Mesendoderm (in vitro differentiated cells): Measurements from ENCODE around the gene ZNF844.
"Not testable (repeated sequence)": the region's sequence is repeated elsewhere in the genome, so short reads cannot be mapped to it uniquely, and the experiment has no call there.

ENCODE experiments used
- DNase-seq: peaks from one replicate; pipeline ENCODE4 v3.0.0; 2013
- H2AK5ac ChIP-seq: 2 replicates; pipeline ENCODE4 v1.6.1; 2013; ENCODE audit warnings: low read length, inconsistent platforms
- H2BK120ac ChIP-seq: 2 replicates; pipeline ENCODE4 v1.6.1; 2013; ENCODE audit warnings: low read depth, mild to moderate bottlenecking, low read length, moderate library complexity, mixed read lengths
- H2BK15ac ChIP-seq: replicated peaks from 2 replicates; pipeline ENCODE4 v1.6.1; 2013; ENCODE audit warnings: low read depth, mild to moderate bottlenecking, moderate library complexity
- H2BK5ac ChIP-seq: 2 replicates; pipeline ENCODE4 v1.6.1; 2013; ENCODE audit warnings: low read length, inconsistent platforms
- H3K18ac ChIP-seq: 2 replicates; pipeline ENCODE4 v1.6.1; 2013; ENCODE audit warnings: mild to moderate bottlenecking, low read length, mixed read lengths
- H3K23ac ChIP-seq: one replicate; pipeline ENCODE4 v1.6.1; 2013; ENCODE audit warnings: low read length
- H3K27ac ChIP-seq: 2 replicates; pipeline ENCODE4 v1.5.1; 2013; ENCODE audit warnings: low read depth, mild to moderate bottlenecking, inconsistent platforms, low read length, moderate library complexity
- H3K27me3 ChIP-seq: 2 replicates; pipeline ENCODE4 v1.6.1; 2013; ENCODE audit warnings: low read length, control low read depth, mild to moderate bottlenecking, inconsistent platforms; ENCODE audit not compliant: insufficient read depth, poor library complexity
- H3K36me3 ChIP-seq: 2 replicates; pipeline ENCODE4 v1.6.1; 2013; ENCODE audit warnings: low read length, inconsistent platforms; ENCODE audit not compliant: control insufficient read depth, insufficient read depth
- H3K4ac ChIP-seq: one replicate; pipeline ENCODE4 v1.6.1; 2013; ENCODE audit warnings: low read depth, mild to moderate bottlenecking, low read length, moderate library complexity
- H3K4me1 ChIP-seq: 2 replicates; pipeline ENCODE4 v1.6.1; 2013; ENCODE audit warnings: low read depth, low read length, inconsistent platforms; ENCODE audit not compliant: control insufficient read depth
- H3K4me2 ChIP-seq: 2 replicates; pipeline ENCODE4 v1.6.1; 2013; ENCODE audit warnings: low read length
- H3K4me3 ChIP-seq: 2 replicates; pipeline ENCODE4 v1.5.1; 2013; ENCODE audit warnings: mild to moderate bottlenecking, low read length
- H3K56ac ChIP-seq: one replicate; pipeline ENCODE4 v1.6.1; 2013; ENCODE audit warnings: low read length
- H3K79me1 ChIP-seq: 2 replicates; pipeline ENCODE4 v1.6.1; 2013; ENCODE audit warnings: low read length, inconsistent platforms
- H3K79me2 ChIP-seq: 2 replicates; pipeline ENCODE4 v1.6.1; 2013; ENCODE audit warnings: mild to moderate bottlenecking, low read length; ENCODE audit not compliant: control insufficient read depth, insufficient read depth
- H3K9ac ChIP-seq: 2 replicates; pipeline ENCODE4 v1.6.1; 2013; ENCODE audit warnings: low read length, inconsistent platforms
- H4K5ac ChIP-seq: one replicate; pipeline ENCODE4 v1.6.1; 2013; ENCODE audit warnings: low read length
- H4K8ac ChIP-seq: one replicate; pipeline ENCODE4 v1.6.1; 2013; ENCODE audit warnings: low read depth, mild to moderate bottlenecking, control low read depth, low read length, moderate library complexity
- WGBS: extraction: QIAGEN DNeasy Blood & Tissue Kit; methylation state at CpG from one replicate; pipeline ENCODE4 v1.1.7; 2013; ENCODE audit warnings: low lambda C conversion rate, missing lambda C conversion rate; ENCODE audit not compliant: insufficient coverage; ENCODE audit errors: extremely low coverage; 5-methylcytosine and 5-hydroxymethylcytosine counted together

Gene ZNF844

DNA sequence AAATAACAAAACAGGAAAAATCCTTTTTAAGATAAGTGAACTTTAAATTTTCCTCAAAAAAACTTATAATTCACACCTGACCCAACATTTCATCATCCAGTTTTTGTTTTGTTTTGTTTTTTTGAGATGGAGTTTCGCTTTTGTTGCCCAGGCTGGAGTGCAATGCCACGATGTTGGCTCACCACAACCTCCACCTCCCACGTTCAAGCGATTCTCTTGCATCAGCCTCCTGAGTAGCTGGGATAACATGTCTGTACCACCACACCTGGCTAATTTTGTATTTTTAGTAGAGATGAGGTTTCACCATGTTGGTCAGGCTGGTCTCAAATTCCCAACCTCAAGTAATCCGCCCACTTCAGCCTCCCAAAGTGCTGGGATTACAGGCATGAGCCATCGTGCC is 18.8 kb downstream of the ZNF844 start:
- no CpG with 5 or more reads among the region's 6 CpGs for WGBS
- H3K79me1 ChIP-seq, H3K9ac ChIP-seq, H2AK5ac ChIP-seq, H3K79me2 ChIP-seq, H3K4me2 ChIP-seq, H3K27me3 ChIP-seq, H2BK120ac ChIP-seq, H3K27ac ChIP-seq, H3K4ac ChIP-seq, H3K36me3 ChIP-seq, H3K56ac ChIP-seq, H3K4me1 ChIP-seq, DNase-seq, H4K5ac ChIP-seq, H2BK5ac ChIP-seq, H3K23ac ChIP-seq, H2BK15ac ChIP-seq, H4K8ac ChIP-seq, H3K4me3 ChIP-seq, H3K18ac ChIP-seq: not testable (repeated sequence)

DNA sequence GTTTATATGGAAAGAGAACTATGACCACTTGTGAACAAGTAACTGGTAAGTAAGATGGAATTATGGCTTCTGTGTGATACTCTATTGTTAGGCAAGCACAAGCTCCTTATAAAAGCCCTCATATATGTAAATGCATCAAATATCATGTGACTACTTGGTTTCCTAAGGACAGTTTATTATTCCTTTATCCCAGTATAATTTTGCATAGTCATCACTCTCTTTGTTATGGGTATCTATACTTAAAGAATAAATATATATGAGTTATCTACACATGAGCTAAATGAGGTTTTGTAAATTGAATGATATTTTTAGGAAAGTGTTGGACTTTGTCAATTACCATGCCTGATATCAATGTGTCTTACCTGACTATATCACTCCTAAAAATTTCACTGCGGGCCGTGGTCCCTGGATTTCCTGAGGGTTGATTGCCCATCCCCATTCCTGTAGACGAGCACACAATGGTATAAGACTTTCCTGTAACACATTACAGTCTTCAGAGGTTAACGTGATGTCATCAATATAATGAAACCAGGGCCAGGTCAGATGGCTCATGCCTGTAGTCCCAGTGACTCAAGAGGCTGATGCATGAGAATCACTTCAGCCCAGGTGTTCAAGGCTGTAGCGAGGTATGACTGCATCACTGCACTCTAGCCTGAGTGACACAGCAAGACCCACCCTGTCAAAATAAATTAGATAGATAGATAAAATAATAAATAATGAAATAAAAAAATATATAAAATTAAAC is 20.7 kb downstream of the ZNF844 start:
- H3K36me3 ChIP-seq, result no peaks in the 10 kb centered on the region
- no peak overlapping the region for H3K9ac ChIP-seq
- no CpG with 5 or more reads among the region's 5 CpGs for WGBS
- no peak overlapping the region for H2AK5ac ChIP-seq
- H3K79me2 ChIP-seq, result no peaks in the 10 kb centered on the region
- no peak overlapping the region for H4K5ac ChIP-seq
- no peaks in the 10 kb centered on the region for H3K27me3 ChIP-seq
- no peak overlapping the region for H2BK120ac ChIP-seq
- H2BK5ac ChIP-seq, result no peak overlapping the region
- no peak for DNase-seq
- H3K4me2 ChIP-seq, result no peak overlapping the region
- no peak overlapping the region for H3K4ac ChIP-seq
- H3K18ac ChIP-seq, result no peak overlapping the region
- H3K4me3 ChIP-seq, result no peak overlapping the region
- no peaks in the 10 kb centered on the region for H3K4me1 ChIP-seq
- H2BK15ac ChIP-seq, result no peak overlapping the region
- H3K27ac ChIP-seq, result no peak overlapping the region
- H3K79me1 ChIP-seq, result no peaks in the 10 kb centered on the region
- no peak overlapping the region for H3K56ac ChIP-seq
- no peak overlapping the region for H3K23ac ChIP-seq
- H4K8ac ChIP-seq, result no peak overlapping the region

GRCh38 chr19:12090807-12091206 is 26.3 kb downstream of the ZNF844 start:
- Histone ChIP-seq H3K27ac (no peak overlapping the region), H2AK5ac (no peak overlapping the region), H3K9ac (no peak overlapping the region), H3K4ac (no peak overlapping the region), H3K36me3 (peaks cover 2% of the 10 kb centered on the region), H3K18ac (no peak overlapping the region), H3K4me1 (no peaks in the 10 kb centered on the region), H3K79me1 (peaks cover 5% of the 10 kb centered on the region), H3K4me3 (no peak overlapping the region), H3K27me3 (no peaks in the 10 kb centered on the region), H2BK15ac (no peak overlapping the region), H2BK120ac (no peak overlapping the region), H4K8ac (no peak overlapping the region), H3K23ac (no peak overlapping the region), H3K56ac (no peak overlapping the region), H3K4me2 (no peak overlapping the region), H4K5ac (no peak overlapping the region), H3K79me2 (peaks cover 11% of the 10 kb centered on the region), H2BK5ac (no peak overlapping the region)
- no CpG with 5 or more reads among the region's 5 CpGs for WGBS
- DNase-seq, result peak; percentile 66

- peak overlapping the region; percentile 28 for H3K4me2 ChIP-seq
- no peaks in the 10 kb centered on the region for H3K4me1 ChIP-seq
- peak overlapping the region; percentile 71 for H3K27ac ChIP-seq
- no peak overlapping the region for H3K23ac ChIP-seq
- H2BK15ac ChIP-seq, result no peak overlapping the region
- H3K18ac ChIP-seq, result peak overlapping the region; percentile 75
- H2AK5ac ChIP-seq, result no peak overlapping the region
- peak overlapping the region; percentile 71 for H3K4me3 ChIP-seq
- H4K5ac ChIP-seq, result no peak overlapping the region
- no peak overlapping the region for H2BK5ac ChIP-seq
- DNase-seq, result peak; percentile 97
- H3K27me3 ChIP-seq, result no peaks in the 10 kb centered on the region
- H3K9ac ChIP-seq, result peak overlapping the region; percentile 81
- H3K79me2 ChIP-seq, result peaks cover 12% of the 10 kb centered on the region
- peaks cover 6% of the 10 kb centered on the region for H3K79me1 ChIP-seq
- peaks cover 2% of the 10 kb centered on the region for H3K36me3 ChIP-seq
- WGBS, result no CpG with 5 or more reads among the region's 53 CpGs
- no peak overlapping the region for H3K4ac ChIP-seq
- no peak overlapping the region for H4K8ac ChIP-seq
- no peak overlapping the region for H2BK120ac ChIP-seq
- H3K56ac ChIP-seq, result peak overlapping the region; percentile 87
These were observed 27.7 kb downstream of the ZNF844 start for GRCh38 chr19:12092065-12092867.

- no peak overlapping the region for H2BK5ac ChIP-seq
- no peak overlapping the region for H4K5ac ChIP-seq
- H2BK15ac ChIP-seq, result no peak overlapping the region
- no peaks in the 10 kb centered on the region for H3K4me1 ChIP-seq
- WGBS, result no CpG with 5 or more reads among the region's 10 CpGs
- H3K4me3 ChIP-seq, result peak overlapping the region; percentile 54
- no peak overlapping the region for H2AK5ac ChIP-seq
- H2BK120ac ChIP-seq, result no peak overlapping the region
- H3K79me2 ChIP-seq, result peaks cover 13% of the 10 kb centered on the region
- peaks cover 2% of the 10 kb centered on the region for H3K36me3 ChIP-seq
- peaks cover 6% of the 10 kb centered on the region for H3K79me1 ChIP-seq
- no peak overlapping the region for H3K4ac ChIP-seq
- H3K23ac ChIP-seq, result no peak overlapping the region
- no peak overlapping the region for H4K8ac ChIP-seq
- H3K9ac ChIP-seq, result peak overlapping the region; percentile 81
- H3K4me2 ChIP-seq, result peak overlapping the region; percentile 79
- no peaks in the 10 kb centered on the region for H3K27me3 ChIP-seq
- DNase-seq, result no peak
- peak overlapping the region; percentile 87 for H3K56ac ChIP-seq
- no peak overlapping the region for H3K18ac ChIP-seq
- H3K27ac ChIP-seq, result no peak overlapping the region
These were observed 28.4 kb downstream of the ZNF844 start for GRCh38 chr19:12092956-12093355.
